Right renal pelvis (tissue), 4 donors: ENCODE results near the gene NFX1. TPM values are rescaled to one million over a fixed set of nuclear protein-coding genes. Genes with fewer than 3 reads are reported as not detected.

ENCODE experiments used
- DNase-seq, 4 donors: peaks; one replicate each; pipeline ENCODE4 v3.0.0-alpha.2; 2013; ENCODE audit warnings: low read depth in 4 of 4, low spot score in 3 of 4, missing footprints in 1 of 4
- polyA plus RNA-seq, 4 donors: library from polyadenylated mRNA; unstranded; fragments of 120-200 nt; gene quantifications; one replicate each; pipeline ENCODE4 v1.2.1, GENCODE V29; 2013; ENCODE audit not compliant: insufficient read length in 4 of 4

The NFX1 gene
- polyA plus RNA-seq = 10 to 100 TPM; 29.4 to 33.7 (median 32.1) TPM

GRCh38 chr9:33290247-33291030 lies at the start of gene NFX1:
NFX1 (plus strand) TSS chr9:33290516; CDS start chr9:33290573, 57 bp downstream.
- DNase-seq = peak; percentile 98 to 99 (median 98)

DNA sequence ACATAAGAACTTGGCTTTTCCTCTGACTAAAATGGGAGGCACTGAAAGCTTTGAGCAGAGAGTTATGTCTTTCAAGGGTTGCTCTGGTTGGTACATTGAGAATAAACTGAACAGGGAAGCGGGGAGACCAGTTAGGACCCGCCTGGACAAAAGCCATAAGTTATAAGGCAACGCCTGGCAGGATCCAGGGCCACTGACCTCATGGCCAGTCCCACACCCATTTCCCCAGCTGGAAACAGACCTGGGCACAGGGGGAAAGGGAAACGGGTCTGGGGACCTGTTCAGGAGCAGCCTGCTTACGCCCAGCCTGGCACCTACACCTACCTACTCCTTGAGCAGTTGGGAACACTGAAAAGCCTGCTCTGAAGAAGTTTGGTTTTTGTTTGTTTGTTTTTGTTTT lies 49.0 kb upstream of the NFX1 start:
- no peak for DNase-seq

- DNase-seq = no peak
Observed at GRCh38 chr9:33242609-33243134, 47.6 kb upstream of the NFX1 start.

DNA sequence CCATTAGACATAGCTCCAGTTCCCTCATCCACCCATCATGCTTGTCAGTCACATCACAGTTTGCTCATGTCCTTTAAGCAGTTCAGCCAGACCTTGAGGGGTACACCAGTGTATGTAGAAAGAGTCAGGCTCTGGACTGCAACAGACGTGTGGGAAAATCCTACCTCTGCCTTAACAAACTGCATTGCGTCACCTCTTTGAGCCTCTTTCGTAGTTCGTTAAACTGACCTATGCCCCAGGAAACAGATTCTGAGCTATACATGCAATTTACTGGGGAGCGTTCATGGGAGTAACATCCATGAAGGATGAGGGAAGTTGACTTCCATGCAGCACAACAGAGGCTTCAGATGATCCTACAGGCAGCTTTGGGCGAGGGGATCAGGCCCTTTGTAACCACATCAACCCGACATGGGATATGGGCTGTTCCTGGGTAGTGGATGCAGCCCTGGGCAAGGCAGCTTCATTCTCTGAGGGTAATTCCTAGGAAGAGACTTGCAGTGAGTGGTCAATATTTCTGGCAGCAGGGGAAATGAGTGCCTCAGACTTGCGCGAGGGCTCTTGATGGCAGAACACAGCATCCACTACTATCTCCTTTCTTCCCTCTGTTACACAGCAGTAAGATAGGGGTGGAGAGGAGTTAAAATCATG lies 46.1 kb upstream of the NFX1 start:
- no peak for DNase-seq

DNA sequence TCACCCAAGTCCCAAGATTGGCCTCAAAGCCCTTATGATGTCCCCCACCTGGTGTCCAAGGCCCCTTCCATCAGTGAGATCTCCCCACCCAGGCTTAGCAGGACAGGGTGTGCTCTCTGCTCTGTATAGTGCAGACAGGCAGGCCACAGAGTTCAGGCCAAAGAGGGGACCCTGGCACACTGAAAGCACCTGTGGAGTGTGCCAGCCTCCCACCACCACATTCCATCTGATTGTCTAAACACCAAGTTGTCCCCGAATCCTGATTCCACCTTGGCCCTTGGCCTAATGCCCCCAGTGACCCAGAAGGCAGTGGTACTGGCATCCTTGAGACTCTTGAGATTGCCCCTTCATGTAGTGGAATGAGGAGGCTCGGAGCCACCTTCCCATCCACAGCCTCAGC lies 45.0 kb upstream of the NFX1 start:
- DNase-seq = no peak

- no peak for DNase-seq
Observed at GRCh38 chr9:33246269-33246860, 44.0 kb upstream of the NFX1 start.

DNA sequence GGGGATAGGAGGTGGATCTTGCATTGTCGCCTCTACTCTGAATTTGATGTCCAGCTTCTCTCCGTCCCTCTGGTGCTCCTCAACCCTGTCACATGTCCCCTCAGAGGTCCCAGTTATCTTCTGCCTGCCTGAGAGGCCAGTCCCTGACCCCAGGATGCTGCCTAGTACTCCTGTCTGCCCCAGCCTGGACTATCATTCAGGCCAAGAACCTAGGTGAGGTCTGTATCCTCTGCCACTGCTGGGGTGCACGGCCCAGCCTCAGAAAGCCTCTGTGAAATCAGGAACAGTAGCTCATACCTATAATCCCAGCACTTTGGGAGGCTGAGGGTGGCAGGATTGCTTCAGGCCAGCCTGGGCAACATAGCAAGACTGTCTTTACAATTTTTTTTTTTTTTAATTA lies 41.7 kb upstream of the NFX1 start:
- no peak for DNase-seq

DNA sequence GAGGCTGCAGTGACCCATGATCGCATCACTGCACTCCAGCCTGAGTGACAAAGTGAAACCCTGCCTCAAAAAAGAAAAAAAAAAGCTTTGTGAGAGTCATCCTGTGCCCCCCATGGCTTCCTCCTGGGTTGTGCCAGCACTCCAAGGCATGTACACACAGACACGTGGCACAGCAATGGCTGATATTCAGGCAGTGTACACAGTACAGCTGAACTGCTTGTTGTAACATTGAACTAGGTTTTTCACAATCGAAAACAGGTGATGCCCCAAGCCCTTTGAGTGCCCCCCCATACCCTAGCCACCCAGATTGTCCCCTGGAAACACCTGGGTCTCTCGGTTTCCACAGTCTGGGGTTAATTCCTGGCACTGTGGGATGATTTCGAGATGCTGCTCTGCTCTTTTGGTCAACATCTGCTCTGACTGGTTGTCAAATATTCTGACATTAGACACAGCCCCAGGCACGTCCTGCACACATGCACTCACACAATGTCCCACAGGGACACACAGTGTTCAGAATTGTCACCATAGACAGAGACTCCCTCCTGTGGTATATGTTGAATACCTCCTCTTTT lies 41.1 kb upstream of the NFX1 start:
- DNase-seq = no peak

- no peak for DNase-seq
Observed at GRCh38 chr9:33249983-33250382, 40.3 kb upstream of the NFX1 start.

- no peak for DNase-seq
Observed at GRCh38 chr9:33250458-33250995, 39.8 kb upstream of the NFX1 start.

DNA sequence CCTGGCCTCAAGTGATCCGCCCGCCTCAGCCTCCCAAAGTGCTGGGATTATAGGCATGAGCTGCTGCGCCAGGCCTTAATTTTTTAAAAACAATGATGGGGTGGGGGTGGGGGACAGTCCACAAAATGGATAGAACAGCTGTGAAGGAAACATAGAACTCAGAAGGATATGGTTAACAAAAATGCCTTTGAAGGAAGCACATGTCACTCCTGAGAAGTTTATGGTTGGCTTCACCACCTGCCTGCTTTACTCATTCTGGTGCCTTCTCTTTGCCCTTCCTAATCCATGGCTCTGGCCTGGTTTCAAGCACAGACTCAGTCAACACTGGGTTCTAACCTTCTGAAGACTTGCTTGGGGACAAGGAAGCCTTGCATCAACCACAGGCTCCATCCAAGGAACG lies 36.1 kb upstream of the NFX1 start:
- no peak for DNase-seq

DNA sequence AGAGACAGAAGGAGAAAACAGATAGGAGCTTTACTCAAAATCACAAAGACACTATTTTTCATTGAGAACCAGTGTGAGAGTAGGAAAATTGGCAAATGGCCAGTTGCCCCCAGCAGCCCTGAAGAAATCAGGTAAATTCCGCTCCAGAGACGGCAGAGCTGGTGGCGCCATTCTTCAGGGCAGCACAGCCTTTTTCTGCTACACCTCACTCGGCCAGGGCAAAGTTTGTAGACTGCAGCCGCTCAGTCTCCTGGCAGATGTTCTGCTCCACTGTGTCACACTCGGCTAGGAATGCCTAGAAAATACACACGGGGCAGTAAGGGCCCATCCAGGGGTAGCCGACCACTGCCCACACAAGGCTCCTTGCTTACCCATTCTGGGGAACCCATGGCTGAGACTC lies 35.3 kb upstream of the NFX1 start:
- no peak for DNase-seq

DNA sequence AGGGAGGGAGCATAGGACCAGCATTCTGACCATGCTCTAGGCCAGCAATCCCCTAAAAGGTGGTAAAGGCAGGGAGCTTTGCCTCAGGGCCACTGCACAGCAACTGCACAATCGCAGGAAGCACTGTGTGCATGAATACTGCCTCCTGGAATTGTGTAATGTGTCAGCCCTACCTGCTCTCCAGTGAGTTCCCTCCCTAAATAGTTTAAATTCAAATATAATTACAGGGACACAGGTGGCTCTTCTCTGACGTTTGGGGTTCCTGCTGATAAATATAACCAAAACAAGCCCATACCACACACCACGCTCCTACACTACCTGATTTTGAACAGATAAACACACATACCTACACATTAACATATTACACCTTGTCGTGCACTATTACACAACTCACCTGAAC lies 34.8 kb upstream of the NFX1 start:
- DNase-seq = no peak

GRCh38 chr9:33256236-33256635 lies 34.1 kb upstream of the NFX1 start:
- DNase-seq = no peak

DNA sequence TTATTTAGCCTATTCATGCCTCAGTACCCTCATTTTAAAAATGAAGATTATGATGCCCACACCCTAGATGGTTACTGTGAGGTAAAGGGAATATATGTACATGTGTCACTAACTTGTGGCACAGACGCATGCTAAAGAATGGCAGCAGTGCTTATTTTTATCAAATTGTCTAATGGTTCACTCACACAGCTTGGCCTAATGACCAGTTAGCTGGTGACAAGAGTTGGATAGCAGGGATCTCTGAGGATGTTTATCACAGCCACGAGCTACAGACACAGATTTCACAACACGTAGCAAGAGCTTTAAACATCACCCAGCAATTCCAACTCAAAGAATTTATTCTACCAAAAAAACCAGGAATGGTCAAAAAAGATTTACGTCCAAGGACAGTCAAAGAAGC lies 33.0 kb upstream of the NFX1 start:
- no peak for DNase-seq

DNA sequence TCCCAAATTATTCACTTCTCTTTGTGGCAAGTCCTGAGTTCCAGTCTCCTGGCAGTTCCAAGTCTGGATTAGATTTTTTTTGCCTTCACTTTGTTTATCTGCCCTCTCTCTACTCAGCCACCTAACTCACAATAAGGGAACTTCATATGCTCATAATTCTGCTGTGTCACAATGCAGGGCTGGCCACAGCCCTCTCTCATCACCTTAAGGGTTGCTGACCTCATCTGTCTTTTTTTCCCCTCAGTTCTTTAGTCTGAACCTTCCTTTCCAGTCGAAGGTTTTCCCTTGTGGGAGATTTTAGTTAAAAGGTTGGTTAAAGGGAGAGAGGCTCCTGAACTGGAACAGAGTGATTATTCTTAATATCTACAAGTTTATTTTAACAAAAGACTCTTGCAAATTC lies 29.9 kb upstream of the NFX1 start:
- no peak for DNase-seq

- peak; percentile 5 to 18 (median 12) for DNase-seq
Observed at GRCh38 chr9:33263131-33264002, 26.9 kb upstream of the NFX1 start.

GRCh38 chr9:33264003-33264472 lies 26.3 kb upstream of the NFX1 start:
- peak; percentile 10 to 49 (median 22) for DNase-seq

DNA sequence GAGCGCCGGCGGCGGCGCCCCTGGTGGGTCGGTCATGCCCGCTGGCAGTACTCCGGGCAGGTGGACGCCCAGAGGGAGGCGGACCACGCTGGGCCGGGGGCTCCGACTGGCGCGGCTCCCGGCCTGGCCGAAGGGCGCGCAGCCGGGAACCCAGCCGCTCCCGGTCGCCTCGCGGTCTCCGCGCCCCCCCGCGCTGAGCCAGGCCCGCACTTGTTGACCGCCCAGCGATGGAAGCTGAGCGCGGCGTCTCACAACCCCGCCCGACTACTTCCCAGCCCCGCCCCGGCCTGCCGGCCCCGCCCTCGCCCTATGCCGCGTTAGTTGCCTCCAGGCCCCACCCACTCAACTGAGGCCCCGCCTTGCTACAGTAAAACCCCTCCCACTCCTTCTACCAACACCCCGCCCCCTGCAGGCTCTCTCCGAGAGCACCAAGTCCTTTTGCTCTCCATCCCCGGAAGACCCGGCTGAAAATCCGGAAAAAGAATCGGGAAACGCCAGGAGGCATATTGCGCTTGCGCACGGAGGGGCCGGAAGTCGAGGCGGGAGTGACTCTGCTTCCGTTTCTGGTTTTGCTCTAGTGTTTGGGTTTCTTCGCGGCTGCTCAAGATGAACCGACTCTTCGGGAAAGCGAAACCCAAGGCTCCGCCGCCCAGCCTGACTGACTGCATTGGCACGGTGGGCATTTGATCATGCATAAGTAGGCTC lies 25.7 kb upstream of the NFX1 start, which contains the start of the genes BAG1 and CHMP5:
BAG1 (minus strand) TSS at position 236 of the 705 bp plus-strand sequence.
CHMP5 (plus strand) TSS at position 577 of the 705 bp plus-strand sequence; CDS start at position 607, 30 bp downstream.
- peak; percentile 97 to 99 (median 98) for DNase-seq
